KMS-11 (cell line): ENCODE measurements around the gene SLCO4A1.

Source experiments
- H2AFZ ChIP-seq: fragments of 200-600 bp; sonication (generic); 2 replicates; pipeline ENCODE4 v1.6.1; 2016; ENCODE audit warnings: antibody characterized with exemption, mixed run types, low read depth
- H3K27ac ChIP-seq: fragments of 200-600 bp; sonication (generic); 2 replicates; pipeline ENCODE4 v1.6.1; 2016; ENCODE audit warnings: mild to moderate bottlenecking, mixed run types
- H3K27me3 ChIP-seq: fragments of 200-600 bp; sonication (generic); 2 replicates; pipeline ENCODE4 v1.6.1; 2017; ENCODE audit warnings: mild to moderate bottlenecking, low read depth, mixed run types, moderate library complexity; ENCODE audit not compliant: insufficient read depth
- H3K36me3 ChIP-seq: fragments of 200-600 bp; sonication (generic); 2 replicates; pipeline ENCODE4 v1.6.1; 2017; ENCODE audit warnings: mild to moderate bottlenecking, mixed run types; ENCODE audit not compliant: insufficient read depth
- H3K4me1 ChIP-seq: fragments of 200-600 bp; sonication (generic); 2 replicates; pipeline ENCODE4 v1.6.1; 2016; ENCODE audit warnings: mild to moderate bottlenecking, low read depth, mixed run types; ENCODE audit not compliant: poor library complexity, severe bottlenecking
- H3K4me2 ChIP-seq: fragments of 200-600 bp; sonication (generic); 2 replicates; pipeline ENCODE4 v1.7.0; 2016; ENCODE audit warnings: mild to moderate bottlenecking, mixed run types
- H3K4me3 ChIP-seq: fragments of 200-600 bp; sonication (generic); IDR thresholded peaks from 2 replicates; pipeline ENCODE4 v1.6.1; 2017; ENCODE audit warnings: low read depth, low read length, mixed read lengths; ENCODE audit not compliant: insufficient read depth
- H3K79me2 ChIP-seq: fragments of 200-600 bp; sonication (generic); 2 replicates; pipeline ENCODE4 v1.6.1; 2016; ENCODE audit warnings: low read depth, mixed run types; ENCODE audit not compliant: insufficient read depth
- H3K9ac ChIP-seq: fragments of 200-600 bp; sonication (generic); 2 replicates; pipeline ENCODE4 v1.6.1; 2016; ENCODE audit warnings: mild to moderate bottlenecking, mixed run types
- H4K20me1 ChIP-seq: fragments of 200-600 bp; sonication (generic); 2 replicates; pipeline ENCODE4 v1.6.1; 2016; ENCODE audit warnings: mild to moderate bottlenecking, mixed run types; ENCODE audit not compliant: insufficient read depth
- TF ChIP-seq, protein P1 (sequence below): fragments of 200-600 bp; sonication (generic); conservative IDR thresholded peaks from 2 replicates; pipeline ENCODE4 v1.6.1; 2017; ENCODE audit warnings: low read depth, mild to moderate bottlenecking, antibody characterized with exemption, low read length, moderate library complexity, mixed read lengths

Gene SLCO4A1

DNA sequence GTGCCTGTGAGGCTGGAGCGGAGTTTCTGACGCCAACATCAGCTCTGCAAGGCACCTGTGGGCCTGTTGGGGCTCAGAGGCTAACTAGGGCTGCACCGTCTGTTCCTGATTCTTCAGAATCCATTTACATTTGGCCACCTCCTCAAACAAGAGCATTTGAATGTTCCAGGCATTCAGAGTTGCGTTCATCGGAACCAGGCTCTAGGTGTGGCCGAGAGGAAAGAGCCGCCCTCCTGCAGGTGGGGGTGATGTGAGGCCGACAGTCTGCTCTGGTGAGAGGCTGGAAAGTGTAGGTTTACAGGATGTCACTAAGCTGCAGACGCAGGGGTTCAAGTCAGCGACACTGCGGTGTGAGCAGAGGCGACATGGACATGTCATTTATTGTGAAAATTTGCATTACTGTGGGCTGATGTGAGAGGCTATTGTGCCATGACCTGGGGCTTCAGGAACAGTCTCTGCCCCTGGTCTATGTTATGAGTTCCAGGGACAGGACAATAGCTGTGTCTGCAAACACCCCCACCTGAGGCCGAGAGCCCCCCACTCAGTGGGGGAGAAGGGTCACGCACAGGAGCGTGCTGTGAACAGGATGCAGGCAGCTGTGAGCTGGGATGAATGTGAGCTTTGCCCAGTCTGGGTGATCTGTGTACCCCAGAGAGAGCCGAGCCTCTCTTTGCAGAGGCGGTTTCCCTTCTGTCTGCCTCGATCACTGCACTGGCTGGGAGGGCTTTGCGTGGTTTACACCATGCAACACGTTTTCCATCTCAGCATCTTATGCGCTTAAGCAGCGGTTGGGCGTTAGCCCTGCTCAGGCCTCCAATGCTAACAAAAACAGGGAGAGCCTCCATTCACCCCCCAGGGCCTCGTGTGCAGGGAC is 21.1 kb downstream of the SLCO4A1 start:
- H3K27ac ChIP-seq = no peak overlapping the region

DNA sequence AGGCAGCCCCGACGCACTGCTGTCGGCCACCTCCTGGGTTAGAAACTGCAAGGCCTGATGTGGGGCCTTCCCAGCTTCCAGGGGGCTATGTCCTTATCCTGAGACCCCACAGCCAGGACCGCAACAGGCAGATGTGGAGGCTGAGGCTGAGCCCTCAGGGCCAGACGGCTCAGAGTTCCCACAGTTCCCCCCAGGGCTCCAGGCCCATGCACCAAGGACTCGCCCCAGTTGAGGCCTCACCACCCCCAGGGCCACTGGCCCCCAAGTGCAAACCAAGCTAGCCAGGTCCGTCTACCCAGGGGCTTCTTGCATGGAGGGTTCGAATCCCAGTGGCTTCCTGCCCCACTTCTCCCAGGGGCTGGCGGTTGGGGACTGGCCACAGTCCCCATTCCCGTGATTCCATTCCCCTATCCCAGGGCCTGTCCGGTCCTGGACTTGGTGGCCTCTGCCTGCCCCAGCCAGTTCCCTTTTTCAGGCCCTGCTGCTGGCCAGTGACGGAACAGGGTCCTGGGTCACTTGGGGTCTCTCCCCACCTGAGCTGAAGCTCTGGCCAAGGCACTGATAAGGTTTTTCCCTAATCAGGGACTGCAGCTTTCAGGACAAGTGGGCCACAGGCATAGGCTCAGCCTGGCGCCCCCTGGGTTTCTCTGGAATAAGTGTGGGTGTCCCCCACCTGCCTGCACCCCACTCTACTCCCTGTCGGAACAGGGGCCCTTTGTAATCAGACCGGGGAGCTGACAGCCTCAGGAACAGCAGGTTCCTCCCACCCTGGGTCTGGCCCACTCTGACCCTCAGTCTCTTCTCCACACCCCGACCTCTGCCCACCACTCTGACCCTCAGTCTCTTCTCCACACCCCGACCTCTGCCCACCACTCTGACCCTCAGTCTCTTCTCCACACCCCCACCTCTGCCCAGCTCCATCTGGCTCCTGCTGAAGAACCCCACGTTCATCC is 22.0 kb downstream of the SLCO4A1 start:
- Histone ChIP-seq H3K9ac (no peak overlapping the region), H3K4me2 (no peak overlapping the region), H4K20me1 (no peaks in the 10 kb centered on the region), H2AFZ (no peak overlapping the region), H3K27me3 (no peaks in the 10 kb centered on the region), H3K27ac (no peak overlapping the region), H3K79me2 (no peaks in the 10 kb centered on the region), H3K4me1 (no peaks in the 10 kb centered on the region), H3K36me3 (no peaks in the 10 kb centered on the region), H3K4me3 (no peak overlapping the region)
- TF ChIP-seq, protein P1, sequence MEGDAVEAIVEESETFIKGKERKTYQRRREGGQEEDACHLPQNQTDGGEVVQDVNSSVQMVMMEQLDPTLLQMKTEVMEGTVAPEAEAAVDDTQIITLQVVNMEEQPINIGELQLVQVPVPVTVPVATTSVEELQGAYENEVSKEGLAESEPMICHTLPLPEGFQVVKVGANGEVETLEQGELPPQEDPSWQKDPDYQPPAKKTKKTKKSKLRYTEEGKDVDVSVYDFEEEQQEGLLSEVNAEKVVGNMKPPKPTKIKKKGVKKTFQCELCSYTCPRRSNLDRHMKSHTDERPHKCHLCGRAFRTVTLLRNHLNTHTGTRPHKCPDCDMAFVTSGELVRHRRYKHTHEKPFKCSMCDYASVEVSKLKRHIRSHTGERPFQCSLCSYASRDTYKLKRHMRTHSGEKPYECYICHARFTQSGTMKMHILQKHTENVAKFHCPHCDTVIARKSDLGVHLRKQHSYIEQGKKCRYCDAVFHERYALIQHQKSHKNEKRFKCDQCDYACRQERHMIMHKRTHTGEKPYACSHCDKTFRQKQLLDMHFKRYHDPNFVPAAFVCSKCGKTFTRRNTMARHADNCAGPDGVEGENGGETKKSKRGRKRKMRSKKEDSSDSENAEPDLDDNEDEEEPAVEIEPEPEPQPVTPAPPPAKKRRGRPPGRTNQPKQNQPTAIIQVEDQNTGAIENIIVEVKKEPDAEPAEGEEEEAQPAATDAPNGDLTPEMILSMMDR = no peak

More for the DNA sequence above, 21.1 kb downstream of the SLCO4A1 start:
- H3K79me2 ChIP-seq = no peaks in the 10 kb centered on the region
- no peak overlapping the region for H2AFZ ChIP-seq
- TF ChIP-seq, protein P1 = no peak
- no peaks in the 10 kb centered on the region for H3K36me3 ChIP-seq
- no peak overlapping the region for H3K9ac ChIP-seq
- no peaks in the 10 kb centered on the region for H4K20me1 ChIP-seq
- no peaks in the 10 kb centered on the region for H3K27me3 ChIP-seq
- H3K4me1 ChIP-seq = no peaks in the 10 kb centered on the region
- H3K4me3 ChIP-seq = no peak overlapping the region
- H3K4me2 ChIP-seq = no peak overlapping the region

DNA sequence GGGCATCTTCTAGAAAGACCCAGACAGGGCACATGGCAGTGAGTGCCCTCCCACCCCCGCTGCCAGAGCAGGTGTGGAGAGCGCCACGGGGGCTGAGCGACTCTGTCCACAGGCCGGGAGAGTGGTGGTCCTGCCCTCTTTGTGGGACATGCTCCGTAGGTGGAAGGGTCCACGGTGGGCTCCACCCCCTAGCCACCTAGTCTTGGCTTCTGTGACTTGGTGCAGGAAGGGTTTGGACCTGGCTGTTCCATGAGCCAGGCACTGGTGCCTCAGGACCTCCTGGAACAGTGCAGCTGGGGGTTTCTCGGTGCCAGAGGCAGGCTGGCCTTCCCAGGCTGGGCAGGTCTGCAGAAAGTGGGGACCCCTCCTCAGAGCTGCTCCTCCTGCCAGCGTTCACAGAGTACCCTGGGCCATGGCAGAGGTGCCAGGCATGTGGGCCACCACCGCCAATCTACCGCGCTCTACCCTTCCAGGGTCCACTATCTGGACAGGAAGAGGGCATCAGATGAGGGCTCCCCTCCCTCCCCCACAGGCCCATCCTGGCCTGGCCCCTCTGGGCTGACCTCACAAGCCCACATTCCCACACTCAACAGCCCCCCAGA is 23.0 kb downstream of the SLCO4A1 start:
- no peak overlapping the region for H3K27ac ChIP-seq

More for the DNA sequence above, 23.0 kb downstream of the SLCO4A1 start:
- H4K20me1 ChIP-seq = no peaks in the 10 kb centered on the region
- TF ChIP-seq, protein P1 = no peak
- H3K9ac ChIP-seq = no peak overlapping the region
- H3K79me2 ChIP-seq = no peaks in the 10 kb centered on the region
- no peak overlapping the region for H3K4me3 ChIP-seq
- no peak overlapping the region for H2AFZ ChIP-seq
- no peaks in the 10 kb centered on the region for H3K27me3 ChIP-seq
- H3K4me1 ChIP-seq = no peaks in the 10 kb centered on the region
- H3K4me2 ChIP-seq = no peak overlapping the region
- no peaks in the 10 kb centered on the region for H3K36me3 ChIP-seq
